Natural killer cell (primary cell): Measurements from ENCODE around the gene IL6R. TPM values are rescaled to one million over a fixed set of nuclear protein-coding genes. Genes with fewer than 3 reads are reported as not detected.
"Not testable (repeated sequence)": the region's sequence is repeated elsewhere in the genome, so short reads cannot be mapped to it uniquely, and the experiment has no call there.

Source experiments
- ATAC-seq, 3 donors: fragments of 150-1000 bp in 2 of 3; fragments of 200-7000 bp in 1 of 3; cut with Tn5 transposase; 1 replicate in 1 of 3; 2 replicates in 2 of 3; pipeline ENCODE4 v1.10.0; 2021; ENCODE audit warnings: mild to moderate bottlenecking in 2 of 3, moderate library complexity in 2 of 3
- DNase-seq, 2 donors: peaks; one replicate each; pipeline versions ENCODE4 v3.0.0 to v3.0.0-alpha.2; 2013 to 2021; ENCODE audit warnings: mixed read lengths in 1 of 2
- H3K27ac ChIP-seq: one replicate; pipeline ENCODE4 v1.5.1; 2013; ENCODE audit warnings: mild to moderate bottlenecking, low read length
- H3K27me3 ChIP-seq: one replicate; pipeline ENCODE4 v1.6.1; 2013; ENCODE audit warnings: low read length; ENCODE audit not compliant: control insufficient read depth, insufficient read depth
- H3K36me3 ChIP-seq: one replicate; pipeline ENCODE4 v1.6.1; 2013; ENCODE audit warnings: low read length; ENCODE audit not compliant: control insufficient read depth, insufficient read depth
- H3K4me1 ChIP-seq: one replicate; pipeline ENCODE4 v1.6.1; 2013; ENCODE audit warnings: low read length; ENCODE audit not compliant: control insufficient read depth, insufficient read depth
- H3K4me3 ChIP-seq: one replicate; pipeline ENCODE4 v1.5.1; 2013; ENCODE audit warnings: low read length
- H3K9me3 ChIP-seq: one replicate; pipeline ENCODE4 v1.6.1; 2013; ENCODE audit warnings: low read length; ENCODE audit not compliant: control insufficient read depth, insufficient read depth
- H3K27ac Mint-ChIP-seq, 2 donors: one replicate each; pipeline ENCODE4 v1.8.0; 2022; ENCODE audit warnings: mild to moderate bottlenecking in 2 of 2, mixed read lengths in 2 of 2, moderate library complexity in 1 of 2
- H3K27me3 Mint-ChIP-seq, 2 donors: one replicate each; pipeline ENCODE4 v1.8.0; 2022; ENCODE audit warnings: low read depth in 2 of 2, mixed read lengths in 2 of 2
- H3K36me3 Mint-ChIP-seq: one replicate; pipeline ENCODE4 v1.8.0; 2022; ENCODE audit warnings: mixed read lengths
- H3K4me1 Mint-ChIP-seq, 2 donors: one replicate each; pipeline ENCODE4 v1.8.0; 2022; ENCODE audit warnings: mixed read lengths in 2 of 2
- H3K4me3 Mint-ChIP-seq: one replicate; pipeline ENCODE4 v1.8.0; 2022; ENCODE audit warnings: mild to moderate bottlenecking, moderate library complexity, mixed read lengths
- H3K9me3 Mint-ChIP-seq, 2 donors: one replicate each; pipeline ENCODE4 v1.8.0; 2022; ENCODE audit warnings: mixed read lengths in 2 of 2
- CTCF ChIP-seq: fragments of 200-600 bp; IDR thresholded peaks from one replicate; pipeline ENCODE4 v1.8.0; 2022; ENCODE audit warnings: antibody characterized with exemption
- WGBS: methylation state at CpG from one replicate; pipeline ENCODE4 v1.1.7; 2013; ENCODE audit warnings: missing lambda C conversion rate; ENCODE audit not compliant: insufficient coverage; 5-methylcytosine and 5-hydroxymethylcytosine counted together
- intact Hi-C: fragments of 100-400 bp; cut with micrococcal nuclease; formaldehyde crosslinking; loops from one replicate; pipeline ENCODE4 v1.14.2; 2022
- total RNA-seq, 4 donors: library from RNA; stranded (reverse); fragments of 120-200 nt in 1 of 4; gene quantifications; one replicate each; pipeline versions ENCODE4 v1.2.3 to v1.2.4, GENCODE V29; 2013 to 2022

Gene IL6R
- total RNA-seq, 3 donors from 2014 or later (not counting 1 experiment from before 2014, with no cell fraction given): 2.0 to 10.6 (median 3.8) TPM

GRCh38 chr1:154485910-154486496 is 80.9 kb downstream of the IL6R start:
- Mint-ChIP-seq H3K27ac (no peak overlapping the region), H3K36me3 (no peaks in the 10 kb centered on the region), H3K27me3 (no peaks in the 10 kb centered on the region), H3K9me3 (no peaks in the 10 kb centered on the region), H3K4me1 (peaks cover 0 to 5% of the 10 kb centered on the region in 2 donors), H3K4me3 (no peak overlapping the region)
- Histone ChIP-seq H3K4me1 (no peaks in the 10 kb centered on the region), H3K9me3 (no peaks in the 10 kb centered on the region), H3K36me3 (no peaks in the 10 kb centered on the region), H3K4me3 (no peak overlapping the region), H3K27me3 (no peaks in the 10 kb centered on the region), H3K27ac (no peak overlapping the region)
- ATAC-seq (no peak), DNase-seq (no peak)
- WGBS: 92% methylated on average over 7 of the region's 7 CpGs
- intact Hi-C loops: no loop called here
- no peak for TF ChIP-seq CTCF

GRCh38 chr1:154486756-154487155 is 81.6 kb downstream of the IL6R start:
- H3K27me3 ChIP-seq, H3K4me3 ChIP-seq, ATAC-seq, DNase-seq, H3K4me1 Mint-ChIP-seq, H3K36me3 ChIP-seq, H3K4me1 ChIP-seq, H3K27me3 Mint-ChIP-seq, H3K36me3 Mint-ChIP-seq, intact Hi-C loops, H3K27ac Mint-ChIP-seq, H3K4me3 Mint-ChIP-seq, H3K9me3 ChIP-seq, H3K9me3 Mint-ChIP-seq, H3K27ac ChIP-seq: not testable (repeated sequence)
- WGBS: 37% methylated on average over 5 of the region's 5 CpGs

DNA sequence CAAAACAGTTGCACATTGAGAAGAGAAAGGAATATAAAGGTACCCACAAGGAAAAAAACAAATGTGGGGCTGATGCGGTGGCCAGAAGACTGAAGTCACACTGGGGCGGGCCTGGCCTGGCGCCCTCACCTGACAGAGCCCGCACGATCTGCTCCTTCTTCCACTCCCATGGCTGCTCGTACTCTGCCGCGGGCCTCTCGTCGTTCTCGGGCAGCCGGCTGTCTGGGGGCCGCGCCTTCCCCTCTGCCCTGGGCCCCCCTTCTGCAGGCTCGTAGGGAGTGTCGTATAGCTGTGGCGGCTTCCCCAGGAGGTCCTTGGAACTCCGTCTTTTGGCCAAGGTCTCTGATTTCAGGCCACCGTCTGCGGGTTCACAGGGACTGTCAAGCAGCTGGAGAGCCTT is 83.8 kb downstream of the IL6R start:
- no peak overlapping the region for H3K4me3 Mint-ChIP-seq
- H3K36me3 ChIP-seq: no peaks in the 10 kb centered on the region
- no peak overlapping the region for H3K27ac ChIP-seq
- intact Hi-C loops: no loop called here
- no peaks in the 10 kb centered on the region for H3K27me3 Mint-ChIP-seq
- peaks cover 23% of the 10 kb centered on the region for H3K4me1 ChIP-seq
- no peaks in the 10 kb centered on the region for H3K36me3 Mint-ChIP-seq
- DNase-seq (no peak), ATAC-seq (no peak)
- peaks cover 17 to 29% of the 10 kb centered on the region in 2 donors for H3K4me1 Mint-ChIP-seq
- WGBS: 97% methylated on average over 20 of the region's 20 CpGs
- H3K27me3 ChIP-seq: no peaks in the 10 kb centered on the region
- no peaks in the 10 kb centered on the region for H3K9me3 ChIP-seq
- no peak for TF ChIP-seq CTCF
- no peak overlapping the region for H3K4me3 ChIP-seq
- H3K27ac Mint-ChIP-seq: no peak overlapping the region
- H3K9me3 Mint-ChIP-seq: no peaks in the 10 kb centered on the region

GRCh38 chr1:154489695-154490274 is 84.6 kb downstream of the IL6R start:
- H3K27ac Mint-ChIP-seq: no peak overlapping the region
- no peak for DNase-seq
- TF ChIP-seq CTCF: no peak
- H3K27me3 ChIP-seq: no peaks in the 10 kb centered on the region
- no peak overlapping the region for H3K4me3 ChIP-seq
- no peak overlapping the region for H3K27ac ChIP-seq
- intact Hi-C loops: no loop called here
- no peaks in the 10 kb centered on the region for H3K27me3 Mint-ChIP-seq
- ATAC-seq: no peak
- WGBS: 73% methylated on average over 5 of the region's 5 CpGs
- no peaks in the 10 kb centered on the region for H3K9me3 ChIP-seq
- no peaks in the 10 kb centered on the region for H3K9me3 Mint-ChIP-seq
- no peaks in the 10 kb centered on the region for H3K36me3 Mint-ChIP-seq
- no peaks in the 10 kb centered on the region for H3K36me3 ChIP-seq
- no peak overlapping the region for H3K4me3 Mint-ChIP-seq
- H3K4me1 ChIP-seq: peaks cover 28% of the 10 kb centered on the region
- H3K4me1 Mint-ChIP-seq: peaks cover 20 to 31% of the 10 kb centered on the region in 2 donors
